ENCODE measurements around the gene SPEF2.
"Not testable (repeated sequence)": the region's sequence is repeated elsewhere in the genome, so short reads cannot be mapped to it uniquely, and the experiment has no call there.

DNA sequence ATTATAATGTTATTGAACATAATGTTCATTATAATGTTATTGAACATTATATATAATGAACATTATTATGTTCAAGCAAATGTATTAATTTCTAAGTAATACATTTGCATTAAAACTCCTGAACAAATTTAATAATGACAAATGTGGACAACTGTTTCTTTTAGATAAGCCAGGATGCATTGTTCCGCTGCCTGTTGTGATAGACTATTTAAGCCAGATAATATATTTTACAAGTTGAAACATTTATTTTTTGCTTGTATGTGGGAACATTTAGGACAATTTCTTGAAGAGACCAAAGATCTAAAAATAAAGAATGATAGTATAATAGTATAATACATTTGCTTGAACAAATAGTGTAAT lies 54.6 kb downstream of the SPEF2 start:
- TF ChIP-seq, protein P1, sequence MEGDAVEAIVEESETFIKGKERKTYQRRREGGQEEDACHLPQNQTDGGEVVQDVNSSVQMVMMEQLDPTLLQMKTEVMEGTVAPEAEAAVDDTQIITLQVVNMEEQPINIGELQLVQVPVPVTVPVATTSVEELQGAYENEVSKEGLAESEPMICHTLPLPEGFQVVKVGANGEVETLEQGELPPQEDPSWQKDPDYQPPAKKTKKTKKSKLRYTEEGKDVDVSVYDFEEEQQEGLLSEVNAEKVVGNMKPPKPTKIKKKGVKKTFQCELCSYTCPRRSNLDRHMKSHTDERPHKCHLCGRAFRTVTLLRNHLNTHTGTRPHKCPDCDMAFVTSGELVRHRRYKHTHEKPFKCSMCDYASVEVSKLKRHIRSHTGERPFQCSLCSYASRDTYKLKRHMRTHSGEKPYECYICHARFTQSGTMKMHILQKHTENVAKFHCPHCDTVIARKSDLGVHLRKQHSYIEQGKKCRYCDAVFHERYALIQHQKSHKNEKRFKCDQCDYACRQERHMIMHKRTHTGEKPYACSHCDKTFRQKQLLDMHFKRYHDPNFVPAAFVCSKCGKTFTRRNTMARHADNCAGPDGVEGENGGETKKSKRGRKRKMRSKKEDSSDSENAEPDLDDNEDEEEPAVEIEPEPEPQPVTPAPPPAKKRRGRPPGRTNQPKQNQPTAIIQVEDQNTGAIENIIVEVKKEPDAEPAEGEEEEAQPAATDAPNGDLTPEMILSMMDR (IDR thresholded peaks at IDR 0.05 in 2 of 3, conservative IDR thresholded peaks at IDR 0.05 in 1 of 3; ENCODE audit: control insufficient read depth in 2 of 3, extremely low read depth in 1 of 3, insufficient read depth in 1 of 3, low read depth in 3 of 3, low read length in 3 of 3) = not testable (repeated sequence)
- TF ChIP-seq SRF (IDR thresholded peaks at IDR 0.05; ENCODE audit: low read depth in 2 of 2, low read length in 2 of 2); TARDBP (IDR thresholded peaks at IDR 0.05; ENCODE audit: borderline replicate concordance); TCF7 (IDR thresholded peaks at IDR 0.05; ENCODE audit: borderline replicate concordance): not testable (repeated sequence)
- TF ChIP-seq, protein P2, sequence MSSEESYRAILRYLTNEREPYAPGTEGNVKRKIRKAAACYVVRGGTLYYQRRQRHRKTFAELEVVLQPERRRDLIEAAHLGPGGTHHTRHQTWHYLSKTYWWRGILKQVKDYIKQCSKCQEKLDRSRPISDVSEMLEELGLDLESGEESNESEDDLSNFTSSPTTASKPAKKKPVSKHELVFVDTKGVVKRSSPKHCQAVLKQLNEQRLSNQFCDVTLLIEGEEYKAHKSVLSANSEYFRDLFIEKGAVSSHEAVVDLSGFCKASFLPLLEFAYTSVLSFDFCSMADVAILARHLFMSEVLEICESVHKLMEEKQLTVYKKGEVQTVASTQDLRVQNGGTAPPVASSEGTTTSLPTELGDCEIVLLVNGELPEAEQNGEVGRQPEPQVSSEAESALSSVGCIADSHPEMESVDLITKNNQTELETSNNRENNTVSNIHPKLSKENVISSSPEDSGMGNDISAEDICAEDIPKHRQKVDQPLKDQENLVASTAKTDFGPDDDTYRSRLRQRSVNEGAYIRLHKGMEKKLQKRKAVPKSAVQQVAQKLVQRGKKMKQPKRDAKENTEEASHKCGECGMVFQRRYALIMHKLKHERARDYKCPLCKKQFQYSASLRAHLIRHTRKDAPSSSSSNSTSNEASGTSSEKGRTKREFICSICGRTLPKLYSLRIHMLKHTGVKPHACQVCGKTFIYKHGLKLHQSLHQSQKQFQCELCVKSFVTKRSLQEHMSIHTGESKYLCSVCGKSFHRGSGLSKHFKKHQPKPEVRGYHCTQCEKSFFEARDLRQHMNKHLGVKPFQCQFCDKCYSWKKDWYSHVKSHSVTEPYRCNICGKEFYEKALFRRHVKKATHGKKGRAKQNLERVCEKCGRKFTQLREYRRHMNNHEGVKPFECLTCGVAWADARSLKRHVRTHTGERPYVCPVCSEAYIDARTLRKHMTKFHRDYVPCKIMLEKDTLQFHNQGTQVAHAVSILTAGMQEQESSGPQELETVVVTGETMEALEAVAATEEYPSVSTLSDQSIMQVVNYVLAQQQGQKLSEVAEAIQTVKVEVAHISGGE (CRISPR knock-in tag; IDR thresholded peaks at IDR 0.05) = not testable (repeated sequence)
